Stimulated activated CD4-positive, alpha-beta T cell treated with anti-CD3 and anti-CD28 coated beads, Interleukin-1b, Interleukin-23, amount 100 ng/mL, for 48 hours (primary cell): ENCODE data around the gene KRT80.

Experiments
- DNase-seq: peaks from one replicate; pipeline ENCODE4 v3.0.0-alpha.2; 2020

KRT80 gene

GRCh38 chr12:52228931-52229330 is 37.1 kb upstream of the KRT80 start:
- DNase-seq, result no peak

GRCh38 chr12:52228366-52228765 is 36.6 kb upstream of the KRT80 start:
- no peak for DNase-seq

DNA sequence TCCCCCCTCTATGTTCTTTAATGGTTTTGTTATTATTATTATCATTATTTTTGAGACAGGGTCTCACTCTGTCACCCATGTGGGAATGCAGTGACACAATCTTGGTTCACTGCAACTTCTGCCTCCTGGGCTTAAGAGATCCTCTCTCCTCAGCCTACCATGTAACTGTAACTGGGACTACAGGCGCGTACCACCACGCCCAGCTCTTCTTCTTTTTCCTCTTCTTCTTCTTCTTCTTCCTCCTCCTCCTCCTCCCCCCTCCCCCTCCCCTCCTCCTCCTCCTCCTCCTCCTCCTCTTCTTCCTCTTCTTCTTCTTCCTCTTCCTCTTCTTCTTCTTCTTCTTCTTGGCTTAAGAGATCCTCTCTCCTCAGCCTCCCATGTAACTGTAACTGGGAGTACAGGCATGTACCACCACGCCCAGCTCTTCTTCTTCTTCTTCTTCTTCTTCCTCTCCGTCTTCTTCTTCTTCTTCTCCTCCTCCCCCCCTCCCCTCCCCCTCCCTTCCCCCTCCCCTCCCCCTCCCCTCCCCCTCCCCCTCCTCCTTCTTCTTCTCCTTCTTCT is 35.9 kb upstream of the KRT80 start:
- DNase-seq, result no peak

GRCh38 chr12:52226446-52226845 is 34.6 kb upstream of the KRT80 start:
- DNase-seq, result no peak

GRCh38 chr12:52225752-52226151 is 33.9 kb upstream of the KRT80 start:
- DNase-seq, result no peak

GRCh38 chr12:52224151-52224550 is 32.3 kb upstream of the KRT80 start:
- no peak for DNase-seq

- DNase-seq, result no peak
These were observed 31.7 kb upstream of the KRT80 start for GRCh38 chr12:52223406-52224039.

DNA sequence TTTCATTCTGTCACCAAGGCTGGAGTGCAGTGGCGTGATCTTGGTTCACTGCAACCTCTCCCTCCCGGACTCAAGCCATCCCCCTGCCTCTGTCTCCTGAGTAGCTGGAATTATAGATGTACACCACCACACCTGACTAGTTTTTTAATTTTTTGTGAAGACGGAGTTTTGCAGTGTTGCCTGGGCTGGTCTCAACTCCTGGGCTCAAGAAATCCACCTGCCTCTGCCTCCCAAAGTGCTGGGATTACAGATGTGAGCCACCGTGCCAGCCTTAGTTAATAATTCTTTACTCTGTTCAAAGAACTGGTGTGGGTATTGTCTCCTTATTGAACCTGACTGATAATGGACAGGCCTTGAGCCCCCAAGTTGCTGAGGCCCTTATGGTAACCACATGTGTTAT is 30.9 kb upstream of the KRT80 start:
- DNase-seq, result no peak

DNA sequence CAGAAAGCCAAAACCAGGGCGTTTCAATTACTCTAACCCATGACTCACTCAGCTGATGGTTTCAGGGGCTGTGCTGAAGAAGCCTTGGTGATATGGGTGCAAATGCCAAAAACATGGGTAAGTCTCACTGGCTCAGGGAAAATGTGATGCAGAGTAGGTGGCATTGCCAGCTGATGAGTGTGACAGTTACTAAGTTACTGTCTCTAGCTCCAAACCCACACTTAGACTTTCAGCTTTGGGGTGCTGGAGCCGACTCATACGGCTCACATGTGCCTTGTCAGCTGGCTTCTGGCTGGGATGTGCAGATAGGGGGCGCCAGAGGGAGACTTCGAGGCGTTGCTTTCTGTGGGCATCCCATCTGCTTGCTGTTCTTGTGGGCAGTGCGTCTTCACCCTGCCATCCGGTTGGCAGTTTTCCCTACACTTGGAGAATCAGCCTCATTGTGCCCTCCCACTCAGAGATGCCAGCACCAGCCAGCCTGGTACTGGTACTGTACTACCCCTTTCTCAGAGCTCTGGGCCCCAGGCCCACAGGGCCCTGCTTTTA is 30.2 kb upstream of the KRT80 start:
- peak; percentile 91 for DNase-seq

DNA sequence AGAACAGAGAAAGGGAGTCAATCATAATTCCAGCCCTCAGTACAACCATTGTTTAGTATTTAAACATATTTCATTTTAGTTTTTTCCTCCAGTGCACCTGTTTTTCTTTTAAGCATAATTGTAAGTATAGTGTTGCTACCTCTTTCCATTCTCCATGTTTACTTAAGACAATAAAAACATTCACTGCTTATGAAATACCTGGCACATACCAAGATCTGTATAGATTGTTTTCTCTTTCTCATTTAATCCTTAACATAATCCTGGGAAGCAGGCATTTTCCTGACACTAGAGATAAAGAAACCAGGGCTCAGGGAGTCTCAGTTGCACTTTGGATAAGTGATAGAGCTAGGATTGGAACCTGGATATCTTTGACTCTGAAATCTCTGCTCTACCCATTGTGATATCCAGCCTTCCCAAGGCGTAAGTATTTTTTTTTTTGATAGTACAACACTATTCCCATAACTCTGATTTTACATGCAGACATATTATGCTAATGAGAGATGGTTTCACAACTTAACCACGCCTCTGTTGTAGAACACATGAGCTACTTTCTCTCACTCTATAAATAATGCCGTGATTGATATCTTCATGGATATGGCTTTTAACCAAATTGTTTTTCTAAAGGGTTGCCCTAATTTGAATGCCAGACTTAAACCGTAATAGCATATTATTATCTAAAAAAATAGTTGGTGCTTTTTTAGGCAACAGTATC is 29.4 kb upstream of the KRT80 start:
- no peak for DNase-seq

- no peak for DNase-seq
These were observed 28.7 kb upstream of the KRT80 start for GRCh38 chr12:52220477-52220876.

DNA sequence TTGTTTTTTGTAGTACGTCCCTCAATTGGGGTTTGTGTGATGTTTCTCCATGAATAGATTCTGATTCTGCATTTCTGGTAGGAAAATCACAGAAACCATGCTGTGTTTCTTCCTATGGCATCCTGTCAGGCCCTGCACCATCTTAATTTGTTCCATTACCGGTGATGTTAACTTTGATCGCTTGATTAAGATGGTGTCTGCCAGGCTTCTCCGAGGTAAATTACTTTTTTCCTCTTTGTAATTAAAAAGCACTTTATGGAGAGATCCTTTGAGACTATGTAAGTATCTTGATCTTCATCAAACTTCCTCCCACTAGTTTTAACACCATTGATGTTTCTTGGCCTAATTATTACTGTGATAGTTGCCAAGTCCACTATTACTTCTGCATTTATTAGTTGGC is 26.2 kb upstream of the KRT80 start:
- no peak for DNase-seq

GRCh38 chr12:52217223-52217622 is 25.4 kb upstream of the KRT80 start:
- no peak for DNase-seq

DNA sequence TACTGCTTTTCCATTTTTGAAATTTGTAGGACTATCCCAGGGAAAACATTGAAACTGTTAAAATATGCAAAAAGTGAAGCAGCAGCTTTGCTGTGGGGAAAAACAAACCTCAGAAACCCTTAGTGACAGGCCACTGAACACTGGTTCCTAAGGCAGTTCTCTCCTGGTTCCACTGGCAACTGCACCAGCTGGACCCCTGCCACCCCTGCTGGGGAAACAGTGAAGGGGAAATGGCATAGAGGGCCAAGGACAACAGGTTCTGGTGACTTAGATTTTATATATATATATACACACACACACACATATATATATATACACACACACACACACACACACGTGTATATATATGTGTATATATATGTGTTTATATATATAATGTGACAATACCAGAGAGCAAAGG is 25.0 kb upstream of the KRT80 start:
- DNase-seq, result no peak

GRCh38 chr12:52216100-52216499 is 24.3 kb upstream of the KRT80 start:
- no peak for DNase-seq

DNA sequence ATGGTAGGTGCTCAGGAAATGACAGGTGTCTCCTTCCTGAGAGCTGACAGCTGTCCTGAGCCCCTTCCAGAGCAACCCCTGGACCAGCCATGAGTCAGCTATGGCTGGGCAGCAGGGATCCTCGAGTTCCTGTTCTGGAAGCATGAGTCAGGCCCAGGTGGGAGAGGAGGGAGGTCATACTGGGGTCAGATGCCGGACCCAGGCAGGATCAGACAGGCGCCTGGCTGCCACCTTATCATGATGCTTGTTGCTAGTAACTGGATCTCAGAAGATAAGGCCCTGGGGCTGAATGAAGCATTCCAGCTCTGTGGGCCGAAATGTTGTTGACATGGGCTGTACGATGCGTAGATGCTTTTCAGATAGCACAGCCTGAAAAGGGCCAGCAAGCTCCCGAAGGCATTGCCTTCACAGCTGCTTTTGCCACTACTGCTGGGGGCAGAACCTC is 23.8 kb upstream of the KRT80 start:
- DNase-seq, result no peak

DNA sequence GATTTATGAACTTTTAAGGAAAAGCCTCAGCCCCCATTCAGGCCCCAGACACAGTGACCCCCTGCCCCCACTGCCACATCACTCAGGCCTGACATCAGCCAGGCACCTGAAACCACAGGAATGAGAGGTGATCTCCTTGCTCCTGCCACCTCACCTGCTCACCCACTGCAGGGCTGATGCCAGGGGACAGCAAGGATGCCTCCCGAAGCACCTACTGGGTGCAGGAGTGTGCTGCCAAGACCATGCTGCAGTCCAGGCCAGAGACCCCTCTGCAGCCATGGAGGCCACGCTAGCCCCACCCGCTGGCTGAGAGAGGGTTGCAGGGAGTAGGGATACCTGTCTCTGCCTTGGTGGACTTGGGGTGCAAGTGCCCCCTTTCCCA is 22.6 kb upstream of the KRT80 start:
- no peak for DNase-seq

- DNase-seq, result peak; percentile 47
These were observed 22.0 kb upstream of the KRT80 start for GRCh38 chr12:52213564-52214420.

DNA sequence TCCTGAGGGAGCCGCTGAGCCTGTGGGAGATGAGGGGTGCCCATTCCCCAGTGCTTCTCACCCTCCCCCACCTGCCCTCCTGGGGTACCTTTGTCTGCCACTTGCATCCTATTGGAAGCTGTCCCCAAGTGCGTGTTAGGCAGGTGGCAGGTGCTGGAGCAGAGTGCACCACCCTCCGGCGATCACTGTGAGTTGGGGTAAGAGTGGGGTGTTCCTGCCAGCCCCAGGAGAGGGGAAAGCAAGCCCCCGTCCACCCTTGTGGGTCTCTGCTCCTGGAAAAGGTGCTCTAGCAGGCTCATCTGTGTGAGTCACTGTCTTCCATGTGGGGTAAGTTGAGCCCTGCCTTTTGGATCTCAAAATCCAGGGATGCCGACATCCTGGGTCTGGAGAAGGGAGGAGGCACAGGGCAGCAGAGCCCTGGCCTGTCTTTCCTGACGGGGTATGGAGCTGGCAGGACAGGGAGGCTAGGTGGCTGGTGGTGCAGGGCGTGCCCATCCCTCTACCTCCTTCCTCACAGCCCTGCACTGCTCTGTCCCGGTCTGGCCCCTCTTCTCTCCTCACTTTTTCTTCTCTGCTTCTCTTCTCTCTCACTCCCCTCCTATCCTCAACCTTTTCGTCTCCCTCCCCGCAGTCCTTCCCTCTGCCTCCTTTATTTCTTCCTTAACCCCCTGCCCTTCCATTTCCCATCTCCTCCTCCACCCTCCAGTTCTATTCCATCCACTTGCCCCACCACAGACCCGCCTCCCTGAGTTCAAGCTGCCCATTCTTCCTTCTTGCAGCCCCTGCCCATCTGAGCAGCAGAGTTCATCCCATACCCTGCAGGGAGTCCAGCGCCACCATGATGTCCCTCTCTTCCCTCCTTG is 21.1 kb upstream of the KRT80 start:
- no peak for DNase-seq

DNA sequence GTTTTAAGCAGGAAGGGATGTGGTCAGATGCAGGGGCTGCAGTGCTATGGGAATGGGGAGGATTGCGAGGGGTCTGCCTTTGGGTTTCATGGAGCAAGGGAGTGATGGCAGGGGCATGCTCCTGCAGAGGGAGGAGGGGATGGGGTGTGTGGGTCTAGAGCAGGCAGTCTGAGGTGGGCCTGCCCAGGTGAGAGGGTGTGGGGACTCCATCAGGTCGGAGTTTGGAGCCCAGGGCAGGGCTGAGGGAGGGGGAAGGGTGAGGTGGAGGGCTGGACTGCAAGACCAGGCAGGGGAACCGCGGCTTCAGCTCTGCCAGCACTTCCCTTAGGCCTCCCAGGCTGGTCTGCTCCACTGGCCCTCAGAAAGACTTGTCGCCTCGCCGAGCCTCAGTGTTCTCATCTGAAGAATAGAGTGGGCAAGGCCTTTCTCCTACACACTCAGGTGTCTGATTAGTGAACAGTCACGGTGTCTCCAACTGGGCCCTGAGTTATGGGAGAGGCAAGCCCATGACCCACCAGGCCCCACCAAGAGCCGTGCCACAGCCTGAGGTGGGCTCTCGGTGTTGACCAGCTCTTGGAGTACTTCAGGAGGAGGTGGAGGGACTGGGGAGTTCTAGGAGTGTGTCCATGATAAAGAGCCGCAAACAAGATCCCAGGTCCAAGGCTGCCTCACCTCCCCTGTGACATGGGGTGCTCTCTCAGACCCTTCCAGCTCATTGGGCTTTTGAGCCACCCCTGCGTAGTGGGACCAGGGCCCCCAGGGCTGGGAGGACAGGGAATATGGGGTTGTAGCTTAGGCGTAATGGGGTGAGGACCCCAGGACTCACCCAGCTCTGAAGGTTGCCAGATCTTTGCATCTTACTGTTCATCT is 20.1 kb upstream of the KRT80 start:
- DNase-seq, result no peak
